ENCODE measurements around the gene RFPL2.
A peak's percentile ranks its signal among the peaks of the same experiment; 100 is the strongest.
"Not testable (repeated sequence)": the region's sequence is repeated elsewhere in the genome, so short reads cannot be mapped to it uniquely, and the experiment has no call there.

Gene RFPL2

GRCh38 chr22:32205974-32206773, 1.3 kb upstream of the RFPL2 start:
- no peak for DNase-seq (ENCODE audit: low spot score)

- no peak for DNase-seq (ENCODE audit: low spot score)
Observed at GRCh38 chr22:32204040-32204855, 625 bp downstream of the RFPL2 start.

GRCh38 chr22:32203181-32204039, 1.5 kb downstream of the RFPL2 start:
- no peak for DNase-seq (ENCODE audit: low spot score)

GRCh38 chr22:32202539-32203180, 2.2 kb downstream of the RFPL2 start:
- peak; percentile 33 for DNase-seq (ENCODE audit: low spot score)

- no peak for DNase-seq (ENCODE audit: low spot score)
Observed at GRCh38 chr22:32202161-32202538, 2.7 kb downstream of the RFPL2 start.

- no peak for DNase-seq (ENCODE audit: low spot score)
Observed at GRCh38 chr22:32200752-32201151, 4.1 kb downstream of the RFPL2 start.

- no peak for DNase-seq (ENCODE audit: low spot score)
Observed at GRCh38 chr22:32199961-32200360, 4.9 kb downstream of the RFPL2 start.

- DNase-seq (ENCODE audit: low spot score): no peak
Observed at GRCh38 chr22:32199341-32199740, 5.5 kb downstream of the RFPL2 start.

GRCh38 chr22:32197553-32198226, 7.2 kb downstream of the RFPL2 start:
- not testable (repeated sequence) for DNase-seq (ENCODE audit: low spot score)

GRCh38 chr22:32195900-32196299, 9.0 kb downstream of the RFPL2 start:
- DNase-seq (ENCODE audit: low spot score): not testable (repeated sequence)

- DNase-seq (ENCODE audit: low spot score): not testable (repeated sequence)
Observed at GRCh38 chr22:32193346-32193745, 11.5 kb downstream of the RFPL2 start.

GRCh38 chr22:32191021-32191420, 13.9 kb downstream of the RFPL2 start:
- DNase-seq (ENCODE audit: low spot score): not testable (repeated sequence)

- DNase-seq (ENCODE audit: low spot score): no peak
Observed at GRCh38 chr22:32185821-32186220, 19.1 kb downstream of the RFPL2 start.

- no peak for DNase-seq (ENCODE audit: low spot score)
Observed at GRCh38 chr22:32183625-32184024, 21.2 kb downstream of the RFPL2 start.

GRCh38 chr22:32181043-32181442, 23.8 kb downstream of the RFPL2 start:
- DNase-seq (ENCODE audit: low spot score): no peak

- DNase-seq (ENCODE audit: low spot score): no peak
Observed at GRCh38 chr22:32177221-32177765, 27.6 kb downstream of the RFPL2 start.

GRCh38 chr22:32175683-32176644, 28.9 kb downstream of the RFPL2 start:
- DNase-seq (ENCODE audit: low spot score): no peak

- DNase-seq (ENCODE audit: low spot score): no peak
Observed at GRCh38 chr22:32175115-32175514, 29.8 kb downstream of the RFPL2 start.

- DNase-seq (ENCODE audit: low spot score): no peak
Observed at GRCh38 chr22:32165681-32166080, 39.2 kb downstream of the RFPL2 start.

All from NAMALWA (cell line).